ENCODE measurements around the gene CORIN. TPM values are rescaled to one million over a fixed set of nuclear protein-coding genes. Genes with fewer than 3 reads are reported as not detected.

The CORIN gene
- total and polyA plus RNA-seq, 9 donors: 0.20 to 7.9 (median 0.80) TPM; not detected in 1

DNA sequence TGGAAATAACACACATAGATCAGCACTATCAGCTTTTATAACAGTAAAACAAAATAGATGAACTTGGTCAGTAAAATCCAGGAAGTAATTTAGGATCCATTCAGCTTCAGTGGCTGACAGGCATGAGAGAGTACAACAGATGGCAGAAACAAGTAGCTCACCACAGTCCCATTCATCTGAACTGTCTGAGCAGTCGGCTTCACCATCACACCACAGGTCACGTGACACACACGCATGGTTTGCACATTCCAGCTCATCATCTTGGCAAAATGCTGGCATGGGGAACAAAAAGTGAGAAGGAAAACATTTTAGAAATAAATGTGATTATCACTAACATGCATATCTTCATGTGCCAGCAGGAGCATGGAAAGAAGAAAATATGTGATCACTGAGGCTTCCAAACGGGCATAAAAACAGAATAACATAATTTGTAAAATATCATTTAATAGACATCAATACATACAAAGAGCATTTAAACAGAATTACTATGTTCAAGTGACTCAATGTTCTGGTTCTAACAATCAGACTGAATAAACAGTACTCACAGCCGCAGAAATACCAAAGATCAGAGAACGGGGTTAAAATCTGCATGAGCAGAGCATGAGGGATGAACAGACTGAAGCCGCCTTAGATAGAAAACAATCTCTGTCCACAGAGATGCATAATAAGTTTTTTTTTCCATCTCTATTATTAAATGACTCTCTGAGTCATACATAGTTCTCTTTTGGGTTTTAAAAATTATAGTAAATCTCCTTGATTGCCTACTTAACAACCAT lies 194.7 kb downstream of the CORIN start:
- TF ChIP-seq, protein P1, sequence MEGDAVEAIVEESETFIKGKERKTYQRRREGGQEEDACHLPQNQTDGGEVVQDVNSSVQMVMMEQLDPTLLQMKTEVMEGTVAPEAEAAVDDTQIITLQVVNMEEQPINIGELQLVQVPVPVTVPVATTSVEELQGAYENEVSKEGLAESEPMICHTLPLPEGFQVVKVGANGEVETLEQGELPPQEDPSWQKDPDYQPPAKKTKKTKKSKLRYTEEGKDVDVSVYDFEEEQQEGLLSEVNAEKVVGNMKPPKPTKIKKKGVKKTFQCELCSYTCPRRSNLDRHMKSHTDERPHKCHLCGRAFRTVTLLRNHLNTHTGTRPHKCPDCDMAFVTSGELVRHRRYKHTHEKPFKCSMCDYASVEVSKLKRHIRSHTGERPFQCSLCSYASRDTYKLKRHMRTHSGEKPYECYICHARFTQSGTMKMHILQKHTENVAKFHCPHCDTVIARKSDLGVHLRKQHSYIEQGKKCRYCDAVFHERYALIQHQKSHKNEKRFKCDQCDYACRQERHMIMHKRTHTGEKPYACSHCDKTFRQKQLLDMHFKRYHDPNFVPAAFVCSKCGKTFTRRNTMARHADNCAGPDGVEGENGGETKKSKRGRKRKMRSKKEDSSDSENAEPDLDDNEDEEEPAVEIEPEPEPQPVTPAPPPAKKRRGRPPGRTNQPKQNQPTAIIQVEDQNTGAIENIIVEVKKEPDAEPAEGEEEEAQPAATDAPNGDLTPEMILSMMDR (IDR thresholded peaks at IDR 0.05): no peak
- TF ChIP-seq EP300 (IDR thresholded peaks at IDR 0.05) (no peak), POLR2A (IDR thresholded peaks at IDR 0.05) (no peak)
- no peak overlapping the region for H3K4me3 ChIP-seq
- no peaks in the 10 kb centered on the region for H3K9me3 ChIP-seq
- intact Hi-C loops (cut with DNase I): no loop called here
- peaks cover 4% of the 10 kb centered on the region for H3K4me1 ChIP-seq (ENCODE audit: insufficient read depth)
- no peak overlapping the region for H3K27ac ChIP-seq
- WGBS, 3 donors: 23 to 33% (median 26%) methylated on average over 7 of the region's 7 CpGs
- H3K36me3 ChIP-seq: no peaks in the 10 kb centered on the region
- no peak for DNase-seq
- no peaks in the 10 kb centered on the region for H3K27me3 ChIP-seq

DNA sequence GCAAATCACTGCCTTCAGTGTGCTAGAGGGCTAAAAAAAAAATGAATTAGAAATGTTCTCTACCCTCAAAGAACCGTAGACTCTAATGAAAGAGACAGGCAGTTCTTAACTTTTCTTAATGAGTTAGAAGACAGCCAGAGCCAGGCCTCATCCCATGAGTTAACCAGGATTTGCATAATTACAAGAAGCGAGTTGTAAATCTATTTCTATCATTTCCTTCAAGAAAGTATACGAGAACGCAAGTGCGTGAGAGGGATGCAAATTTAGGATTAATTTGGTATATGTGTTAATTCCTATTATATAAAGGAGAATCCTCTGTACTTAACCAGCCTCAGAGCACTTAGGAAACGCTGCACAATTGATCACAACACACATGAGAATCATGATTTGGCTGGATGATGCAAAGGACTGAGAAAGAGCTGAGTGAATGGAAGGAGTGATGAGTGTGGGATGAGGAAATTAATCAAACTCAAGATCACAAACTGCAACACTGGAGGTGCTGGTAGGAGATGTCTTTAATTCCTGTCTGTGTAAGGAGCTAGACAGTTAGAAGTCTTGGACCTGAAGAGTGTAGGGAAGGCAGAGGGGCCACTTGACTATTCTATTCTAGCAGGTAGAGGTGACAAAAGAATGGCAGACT lies 195.6 kb downstream of the CORIN start:
- no peak for TF ChIP-seq EP300 (IDR thresholded peaks at IDR 0.05)
- TF ChIP-seq, protein P1 (IDR thresholded peaks at IDR 0.05): no peak
- TF ChIP-seq POLR2A (IDR thresholded peaks at IDR 0.05): no peak
- intact Hi-C loops (cut with DNase I): no loop called here
- H3K27ac ChIP-seq: no peak overlapping the region
- no peaks in the 10 kb centered on the region for H3K36me3 ChIP-seq
- H3K4me1 ChIP-seq (ENCODE audit: insufficient read depth): peaks cover 4% of the 10 kb centered on the region
- no peaks in the 10 kb centered on the region for H3K9me3 ChIP-seq
- no peak overlapping the region for H3K4me3 ChIP-seq
- no peaks in the 10 kb centered on the region for H3K27me3 ChIP-seq
- 87 to 92% (median 90%) methylated on average over 6 of the region's 6 CpGs for WGBS, 3 donors
- DNase-seq: no peak

DNA sequence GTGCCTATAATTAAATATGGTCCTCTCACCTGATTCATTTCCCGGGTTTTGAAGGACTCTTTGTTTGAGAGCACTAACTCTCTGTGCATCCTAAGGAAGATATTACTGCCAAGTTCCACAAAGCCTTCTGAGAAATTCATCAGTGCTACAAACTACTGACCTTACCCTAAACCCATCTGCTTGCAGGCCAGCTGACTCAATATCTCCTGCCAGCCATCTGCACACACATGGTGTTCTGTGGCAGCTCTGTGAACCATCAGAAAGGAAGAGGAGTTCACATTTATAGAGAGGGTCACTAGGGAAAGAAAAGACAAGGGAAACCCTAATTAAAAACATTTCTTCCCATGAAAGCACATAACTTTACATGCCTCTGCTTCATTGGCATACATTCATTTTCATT lies 196.1 kb downstream of the CORIN start:
- Histone ChIP-seq H3K27ac (no peak overlapping the region), H3K36me3 (no peaks in the 10 kb centered on the region), H3K4me3 (no peak overlapping the region), H3K4me1 (ENCODE audit: insufficient read depth) (peaks cover 4% of the 10 kb centered on the region), H3K27me3 (no peaks in the 10 kb centered on the region), H3K9me3 (no peaks in the 10 kb centered on the region)
- DNase-seq: no peak
- 35 to 61% (median 46%) methylated on average over 1 of the region's 1 CpG for WGBS, 3 donors
- no peak for TF ChIP-seq POLR2A (IDR thresholded peaks at IDR 0.05)
- intact Hi-C loops (cut with DNase I): no loop called here

DNA sequence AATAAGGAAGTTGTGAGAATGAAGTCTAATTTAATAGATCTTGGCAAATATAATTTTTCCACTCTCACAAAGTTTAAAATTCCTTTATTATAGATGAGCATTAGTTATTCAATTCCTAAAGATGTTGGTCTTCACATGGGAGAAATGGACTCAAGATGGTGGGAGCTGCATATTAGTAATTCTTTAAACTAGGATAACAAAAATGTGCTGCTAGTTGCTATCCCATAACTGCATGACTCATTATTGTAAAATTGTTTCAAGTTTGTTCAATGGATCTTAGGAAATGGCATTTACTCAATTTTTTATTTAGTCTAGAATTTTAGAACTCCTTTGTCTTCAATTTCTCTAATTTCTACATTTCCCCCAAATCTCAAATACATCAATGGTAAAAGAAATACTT lies 197.0 kb downstream of the CORIN start:
- no peak overlapping the region for H3K27ac ChIP-seq
- no peaks in the 10 kb centered on the region for H3K9me3 ChIP-seq
- peaks cover 4% of the 10 kb centered on the region for H3K4me1 ChIP-seq (ENCODE audit: insufficient read depth)
- H3K27me3 ChIP-seq: no peaks in the 10 kb centered on the region
- TF ChIP-seq EP300 (IDR thresholded peaks at IDR 0.05) (no peak), POLR2A (IDR thresholded peaks at IDR 0.05) (no peak)
- TF ChIP-seq, protein P1 (IDR thresholded peaks at IDR 0.05): no peak
- DNase-seq: no peak
- H3K4me3 ChIP-seq: no peak overlapping the region
- no peaks in the 10 kb centered on the region for H3K36me3 ChIP-seq
- intact Hi-C loops (cut with DNase I): no loop called here

DNA sequence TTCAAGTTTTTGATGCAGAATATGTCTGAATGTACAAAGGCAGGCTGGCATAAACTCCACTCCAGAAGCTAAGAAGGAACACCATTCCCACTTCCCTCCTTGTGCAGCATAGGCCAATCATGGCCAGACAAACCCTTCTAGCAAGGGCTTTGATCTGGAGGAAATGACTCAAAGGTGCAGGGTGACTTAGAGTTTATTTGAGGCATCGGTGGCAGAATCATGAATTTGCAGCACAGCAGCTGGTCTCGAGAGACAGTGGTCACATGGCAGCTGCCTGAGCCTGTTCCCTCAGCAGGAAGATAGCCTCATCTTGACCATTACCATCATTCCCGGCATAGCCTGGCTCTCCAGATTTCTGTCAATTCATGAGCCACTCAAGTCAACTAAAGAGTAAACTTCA lies 198.3 kb downstream of the CORIN start:
- peaks cover 4% of the 10 kb centered on the region for H3K4me1 ChIP-seq (ENCODE audit: insufficient read depth)
- no peaks in the 10 kb centered on the region for H3K9me3 ChIP-seq
- H3K4me3 ChIP-seq: no peak overlapping the region
- no peaks in the 10 kb centered on the region for H3K27me3 ChIP-seq
- no peaks in the 10 kb centered on the region for H3K36me3 ChIP-seq
- TF ChIP-seq EP300 (IDR thresholded peaks at IDR 0.05) (no peak), POLR2A (IDR thresholded peaks at IDR 0.05) (no peak)
- TF ChIP-seq, protein P1 (IDR thresholded peaks at IDR 0.05): no peak
- H3K27ac ChIP-seq: no peak overlapping the region
- no peak for DNase-seq
- intact Hi-C loops (cut with DNase I): no loop called here
- WGBS, 3 donors: 66 to 86% (median 74%) methylated on average over 3 of the region's 3 CpGs
